PC-9 (cell line): ENCODE measurements around the gene CHD5. TPM values are rescaled to one million over a fixed set of nuclear protein-coding genes. Genes with fewer than 3 reads are reported as not detected.

Experiments used
- BruUV-seq: library from RNA; stranded (reverse); fragments of 400-500 nt; replicated peaks from 2 replicates; lab custom pipeline; 2021; lab: Mats Ljungman, UMichigan
- CTCF ChIA-PET: fragments of 300-600 bp; sonication (Branson Sonifier 250); formaldehyde crosslinking; loops from one replicate; lab custom pipeline; 2022; ENCODE audit warnings: antibody characterized with exemption; lab: Charles Lee
- POLR2A ChIA-PET: fragments of 300-600 bp; sonication (Branson Sonifier 250); formaldehyde crosslinking; loops from one replicate; lab custom pipeline; 2022; ENCODE audit warnings: antibody characterized with exemption; ENCODE audit not compliant: unreplicated experiment; lab: Charles Lee
- DNase-seq, 2 experiments: peaks; one replicate each; pipeline versions ENCODE4 v3.0.0 to v3.0.0-alpha.2; 2015 to 2022; ENCODE audit warnings: mixed read lengths in 1 of 2
- H2AFZ ChIP-seq: fragments of 200-600 bp; sonication (generic); 2 replicates; pipeline ENCODE4 v1.8.1; 2017; ENCODE audit warnings: antibody characterized with exemption
- H3F3A ChIP-seq: fragments of 200-600 bp; sonication (generic); 2 replicates; pipeline ENCODE4 v1.8.1; 2017; ENCODE audit warnings: antibody characterized with exemption, mild to moderate bottlenecking, low read depth; ENCODE audit not compliant: insufficient read depth
- H3K27ac ChIP-seq: fragments of 200-600 bp; sonication (generic); 2 replicates; pipeline ENCODE4 v1.6.1; 2016; ENCODE audit warnings: mixed run types
- H3K27me3 ChIP-seq: fragments of 200-600 bp; sonication (generic); 2 replicates; pipeline ENCODE4 v1.6.1; 2016; ENCODE audit warnings: low read depth, mixed run types; ENCODE audit not compliant: insufficient read depth
- H3K36me3 ChIP-seq: fragments of 200-600 bp; sonication (generic); 2 replicates; pipeline ENCODE4 v1.6.1; 2016; ENCODE audit warnings: low read depth, mixed run types
- H3K4me1 ChIP-seq: fragments of 200-600 bp; sonication (generic); replicated peaks from 2 replicates; pipeline ENCODE4 v1.6.1; 2016; ENCODE audit warnings: mixed run types; ENCODE audit not compliant: insufficient read depth
- H3K4me2 ChIP-seq: fragments of 200-600 bp; sonication (generic); 2 replicates; pipeline ENCODE4 v1.6.1; 2017; ENCODE audit warnings: mixed run types
- H3K4me3 ChIP-seq: fragments of 200-600 bp; sonication (generic); 2 replicates; pipeline ENCODE4 v1.6.1; 2016; ENCODE audit warnings: mixed run types
- H3K79me2 ChIP-seq: fragments of 200-600 bp; sonication (generic); 2 replicates; pipeline ENCODE4 v1.6.1; 2017; ENCODE audit warnings: low read depth, mixed run types
- H3K9me2 ChIP-seq: fragments of 200-600 bp; sonication (generic); 2 replicates; pipeline ENCODE4 v1.8.1; 2017; ENCODE audit warnings: mild to moderate bottlenecking; ENCODE audit not compliant: insufficient read depth
- H3K9me3 ChIP-seq: fragments of 200-600 bp; sonication (generic); 2 replicates; pipeline ENCODE4 v1.8.1; 2016; ENCODE audit warnings: low read depth; ENCODE audit not compliant: insufficient read depth
- H4K20me1 ChIP-seq: fragments of 200-600 bp; sonication (generic); 2 replicates; pipeline ENCODE4 v1.8.1; 2017; ENCODE audit not compliant: insufficient read depth
- EZH2 ChIP-seq: fragments of 200-600 bp; sonication (generic); IDR thresholded peaks from 2 replicates; pipeline ENCODE4 v1.8.0; 2017; ENCODE audit warnings: antibody characterized with exemption, low read depth
- intact Hi-C: fragments of 100-400 bp; cut with micrococcal nuclease; formaldehyde crosslinking; loops from one replicate; pipeline ENCODE4 v1.10.0; 2022; ENCODE audit not compliant: unreplicated experiment
- total RNA-seq: library from RNA; stranded (reverse); gene quantifications from 2 replicates; pipeline ENCODE4 v1.2.3, GENCODE V29; 2021
- TF ChIP-seq, protein P1 (sequence below): fragments of 200-600 bp; sonication (generic); conservative IDR thresholded peaks from 2 replicates; pipeline ENCODE4 v1.6.1; 2017; ENCODE audit warnings: mixed run types, antibody characterized with exemption, mild to moderate bottlenecking, moderate library complexity

Gene CHD5
- total RNA-seq, 1 experiment from 2014 or later = 0.50 TPM

DNA sequence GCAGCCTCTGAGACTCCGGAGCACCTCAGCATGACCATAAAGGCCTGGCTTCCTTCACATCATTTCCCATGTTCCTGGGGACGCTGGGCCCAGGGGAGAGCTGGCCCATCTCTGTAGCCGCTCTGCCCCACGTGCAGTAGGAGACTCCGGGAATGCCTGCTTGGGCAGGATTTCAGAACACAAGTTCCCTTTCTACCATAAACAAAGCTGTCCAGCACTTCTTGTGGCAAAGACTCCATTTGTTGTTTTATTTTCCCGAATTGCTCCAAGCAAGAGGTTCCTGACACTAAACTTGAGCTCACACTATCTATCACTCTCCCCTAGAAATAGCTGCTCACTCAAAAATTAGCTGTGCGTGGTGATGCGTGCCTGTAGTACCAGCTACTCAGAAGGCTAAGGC, 21.9 kb downstream of the CHD5 start:
- H3K79me2 ChIP-seq = no peaks in the 10 kb centered on the region
- ChIA-PET POLR2A (interaction anchor here (0.7 kb wide), 2 partner anchors 50 to 153 kb away, joined by 3 read pairs; no protein-coding TSS in a partner anchor), CTCF (no interaction called here)
- TF ChIP-seq, protein P1, sequence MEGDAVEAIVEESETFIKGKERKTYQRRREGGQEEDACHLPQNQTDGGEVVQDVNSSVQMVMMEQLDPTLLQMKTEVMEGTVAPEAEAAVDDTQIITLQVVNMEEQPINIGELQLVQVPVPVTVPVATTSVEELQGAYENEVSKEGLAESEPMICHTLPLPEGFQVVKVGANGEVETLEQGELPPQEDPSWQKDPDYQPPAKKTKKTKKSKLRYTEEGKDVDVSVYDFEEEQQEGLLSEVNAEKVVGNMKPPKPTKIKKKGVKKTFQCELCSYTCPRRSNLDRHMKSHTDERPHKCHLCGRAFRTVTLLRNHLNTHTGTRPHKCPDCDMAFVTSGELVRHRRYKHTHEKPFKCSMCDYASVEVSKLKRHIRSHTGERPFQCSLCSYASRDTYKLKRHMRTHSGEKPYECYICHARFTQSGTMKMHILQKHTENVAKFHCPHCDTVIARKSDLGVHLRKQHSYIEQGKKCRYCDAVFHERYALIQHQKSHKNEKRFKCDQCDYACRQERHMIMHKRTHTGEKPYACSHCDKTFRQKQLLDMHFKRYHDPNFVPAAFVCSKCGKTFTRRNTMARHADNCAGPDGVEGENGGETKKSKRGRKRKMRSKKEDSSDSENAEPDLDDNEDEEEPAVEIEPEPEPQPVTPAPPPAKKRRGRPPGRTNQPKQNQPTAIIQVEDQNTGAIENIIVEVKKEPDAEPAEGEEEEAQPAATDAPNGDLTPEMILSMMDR = no peak
- TF ChIP-seq EZH2 = no peak
- H2AFZ ChIP-seq = no peak overlapping the region
- H3K4me3 ChIP-seq = no peak overlapping the region
- peaks cover 27% of the 10 kb centered on the region for H3F3A ChIP-seq
- no peaks in the 10 kb centered on the region for H3K9me2 ChIP-seq
- no peak for DNase-seq
- no peaks in the 10 kb centered on the region for H3K9me3 ChIP-seq
- no TSS peak for BruUV-seq
- peak overlapping the region; percentile 65 for H3K4me2 ChIP-seq
- H4K20me1 ChIP-seq = no peaks in the 10 kb centered on the region
- peak overlapping the region; percentile 52 for H3K27ac ChIP-seq
- H3K27me3 ChIP-seq = 0 out of 2 replicates have a peak, but pooled peaks cover 1% of the 10 kb centered on the region
- peaks cover 27% of the 10 kb centered on the region for H3K4me1 ChIP-seq
- intact Hi-C loops = no loop called here
- no peaks in the 10 kb centered on the region for H3K36me3 ChIP-seq

DNA sequence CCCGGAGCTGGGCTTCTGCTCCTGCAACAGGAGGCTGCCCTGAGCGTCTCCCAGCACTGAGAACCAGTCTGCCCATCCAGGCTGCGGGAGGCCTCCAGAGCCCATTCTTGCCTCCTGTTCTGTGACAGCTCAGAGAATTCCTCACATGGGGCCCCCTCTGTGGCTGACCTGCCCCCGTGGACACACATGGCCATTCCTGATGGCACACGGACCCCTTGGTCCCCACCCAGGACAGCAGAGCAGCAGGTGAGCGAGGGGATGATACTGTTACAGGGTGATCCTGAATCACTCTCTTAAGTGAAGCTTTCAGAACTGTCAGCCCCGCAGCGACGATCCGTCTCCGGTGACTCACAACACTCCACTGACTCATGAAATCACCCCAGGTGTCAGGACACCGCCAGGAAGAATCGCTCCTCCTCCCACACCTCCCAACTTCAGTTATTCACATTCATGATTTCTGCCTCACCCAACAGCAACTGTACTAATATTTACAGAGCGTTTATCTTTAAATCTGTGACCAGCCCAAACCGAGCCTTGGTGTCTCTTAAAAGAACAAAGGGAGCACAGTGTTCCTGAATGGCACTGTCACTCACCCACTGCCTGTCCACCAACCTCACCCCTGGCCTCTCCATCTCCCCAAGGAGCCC, 22.5 kb downstream of the CHD5 start:
- Histone ChIP-seq H4K20me1 (no peaks in the 10 kb centered on the region), H2AFZ (no peak overlapping the region), H3K27ac (peak overlapping the region; percentile 64), H3K9me3 (no peaks in the 10 kb centered on the region), H3K79me2 (no peaks in the 10 kb centered on the region), H3K4me2 (peak overlapping the region; percentile 65), H3K4me3 (no peak overlapping the region), H3K27me3 (no peaks in the 10 kb centered on the region), H3K36me3 (no peaks in the 10 kb centered on the region), H3F3A (peaks cover 27% of the 10 kb centered on the region), H3K9me2 (no peaks in the 10 kb centered on the region), H3K4me1 (peaks cover 27% of the 10 kb centered on the region)
- POLR2A ChIA-PET = interaction anchor here (0.7 kb wide), 2 partner anchors 50 to 152 kb away, joined by 3 read pairs; no protein-coding TSS in a partner anchor
- TF ChIP-seq EZH2 = no peak
- TF ChIP-seq, protein P1 = no peak
- intact Hi-C loops = loop anchor here (1.0 kb wide), 1 partner anchor 48 kb away; no protein-coding TSS in a partner anchor
- peak; percentile 83 to 95 for DNase-seq
- TSS peak; percentile 77 for BruUV-seq
- CTCF ChIA-PET = no interaction called here

DNA sequence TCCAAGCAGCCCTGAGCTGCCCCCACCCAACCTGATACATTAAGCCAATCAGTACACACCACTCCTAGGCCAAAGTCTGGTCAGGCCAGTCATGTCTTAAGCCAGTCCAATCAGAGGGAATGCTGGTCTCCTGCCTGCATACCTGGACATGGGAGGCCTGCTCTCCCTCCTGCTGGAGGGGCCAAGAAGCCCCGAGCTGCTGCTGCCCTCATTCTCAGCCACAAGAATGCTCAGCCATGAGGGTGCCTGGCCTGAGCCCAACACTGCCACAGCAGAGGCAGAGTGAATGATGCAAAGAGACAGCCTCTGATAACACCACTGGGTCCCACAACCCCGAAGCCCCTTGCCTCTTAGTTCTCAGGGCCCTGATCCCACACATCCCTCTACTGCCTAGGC, 23.0 kb downstream of the CHD5 start:
- peak; percentile 40 to 53 for DNase-seq
- Histone ChIP-seq H3K4me1 (peaks cover 27% of the 10 kb centered on the region), H3K27ac (peak overlapping the region; percentile 64), H3K36me3 (no peaks in the 10 kb centered on the region), H3K9me2 (no peaks in the 10 kb centered on the region), H3K4me2 (peak overlapping the region; percentile 65), H3K9me3 (no peaks in the 10 kb centered on the region), H4K20me1 (no peaks in the 10 kb centered on the region), H3K4me3 (no peak overlapping the region), H3K27me3 (no peaks in the 10 kb centered on the region), H3F3A (peaks cover 27% of the 10 kb centered on the region), H3K79me2 (no peaks in the 10 kb centered on the region), H2AFZ (no peak overlapping the region)
- BruUV-seq = no TSS peak
- ChIA-PET POLR2A (no interaction called here), CTCF (interaction anchor here (0.6 kb wide), 1 partner anchor 89 kb away, joined by 3 read pairs; no protein-coding TSS in a partner anchor)
- intact Hi-C loops = loop anchor here (1.0 kb wide), 1 partner anchor 48 kb away; no protein-coding TSS in a partner anchor
- TF ChIP-seq, protein P1 = no peak
- TF ChIP-seq EZH2 = no peak
